Activated CD4-positive, CD25-positive, alpha-beta regulatory T cell treated with anti-CD3 and anti-CD28 coated beads, Interleukin-2, amount 50 U/mL, for 16 hours (primary cell): ENCODE results near the gene PCBP4.

Experiments
- DNase-seq: peaks from one replicate; pipeline ENCODE4 v3.0.0-alpha.2; 2020; ENCODE audit warnings: low read depth, low spot score

The PCBP4 gene

DNA sequence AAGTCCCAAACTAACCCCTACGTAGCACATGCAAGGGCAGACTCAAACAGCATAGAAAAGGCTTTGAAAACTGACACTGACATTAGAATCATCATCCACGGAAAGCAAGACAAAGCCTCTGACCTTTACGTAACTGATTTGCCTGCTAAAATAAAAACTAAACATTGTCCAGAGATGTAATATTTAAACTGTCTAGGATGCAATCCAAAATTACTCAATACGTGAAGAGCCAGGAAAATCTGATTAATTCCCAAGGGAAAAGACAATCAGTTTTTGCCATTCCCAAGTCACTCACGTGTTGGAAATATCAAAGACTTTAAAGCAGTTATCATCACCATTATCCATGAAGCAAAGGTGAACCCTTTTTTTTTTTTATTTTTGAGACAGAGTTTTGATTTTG, 50.8 kb downstream of the PCBP4 start:
- DNase-seq: no peak

GRCh38 chr3:51908026-51908425, 59.2 kb downstream of the PCBP4 start:
- DNase-seq: no peak
